Keratinocyte (primary cell): ENCODE data around the gene FSTL5. TPM values are rescaled to one million over a fixed set of nuclear protein-coding genes. Genes with fewer than 3 reads are reported as not detected.

Source experiments
- DNase-seq: peaks from one replicate; pipeline ENCODE4 v3.0.0-alpha.2; 2011; ENCODE audit warnings: low read depth, missing footprints, low spot score
- FAIRE-seq: peaks from 2 replicates; lab custom pipeline; 2011; peaks lifted over from hg19 to GRCh38; lab: Jason Lieb, UNC
- H2AFZ ChIP-seq: 2 replicates; pipeline ENCODE4 v1.6.0; 2012; ENCODE audit warnings: low read length, control low read depth, inconsistent platforms; ENCODE audit not compliant: control insufficient read depth
- H3K27ac ChIP-seq: 2 replicates; pipeline ENCODE4 v1.5.1; 2011; ENCODE audit warnings: low read length; ENCODE audit not compliant: control insufficient read depth, insufficient read depth
- H3K27me3 ChIP-seq: 3 replicates; pipeline ENCODE4 v1.6.0; 2011; ENCODE audit warnings: low read length; ENCODE audit not compliant: control insufficient read depth, insufficient read depth; ENCODE audit errors: extremely low read depth
- H3K36me3 ChIP-seq, 2 experiments: 2 replicates in 1 of 2; 3 replicates in 1 of 2; pipeline ENCODE4 v1.5.1; 2011; ENCODE audit warnings: low read length in 2 of 2, mild to moderate bottlenecking in 1 of 2; ENCODE audit not compliant: control insufficient read depth in 2 of 2, insufficient read depth in 2 of 2; ENCODE audit errors: extremely low read depth in 1 of 2
- H3K4me1 ChIP-seq: 3 replicates; pipeline ENCODE4 v1.5.1; 2011; ENCODE audit warnings: low read length; ENCODE audit not compliant: control insufficient read depth, insufficient read depth; ENCODE audit errors: extremely low read depth
- H3K4me2 ChIP-seq: 3 replicates; pipeline ENCODE4 v1.6.0; 2011; ENCODE audit warnings: low read depth, low read length; ENCODE audit not compliant: control insufficient read depth, insufficient read depth; ENCODE audit errors: extremely low read depth
- H3K4me3 ChIP-seq, 3 experiments: fragments of 200-600 bp in 1 of 3; sonication (generic) in 1 of 3; 2 replicates in 2 of 3; 3 replicates in 1 of 3; pipeline ENCODE4 v1.5.1; 2011 to 2016; ENCODE audit warnings: low read length in 3 of 3, mild to moderate bottlenecking in 3 of 3, control low read depth in 2 of 3, inconsistent platforms in 1 of 3, low read depth in 1 of 3, mixed read lengths in 1 of 3, mixed run types in 1 of 3, moderate library complexity in 1 of 3; ENCODE audit not compliant: control insufficient read depth in 2 of 3, insufficient read depth in 2 of 3; ENCODE audit errors: extremely low read depth in 1 of 3
- H3K79me2 ChIP-seq: 2 replicates; pipeline ENCODE4 v1.6.0; 2012; ENCODE audit warnings: low read length; ENCODE audit not compliant: control insufficient read depth, insufficient read depth
- H3K9ac ChIP-seq: 3 replicates; pipeline ENCODE4 v1.6.0; 2011; ENCODE audit warnings: low read length; ENCODE audit not compliant: control insufficient read depth, insufficient read depth; ENCODE audit errors: extremely low read depth
- H3K9me1 ChIP-seq: 3 replicates; pipeline ENCODE4 v1.6.0; 2011; ENCODE audit warnings: low read length; ENCODE audit not compliant: control insufficient read depth, insufficient read depth; ENCODE audit errors: extremely low read depth
- H3K9me3 ChIP-seq: 2 replicates; pipeline ENCODE4 v1.5.1; 2012; ENCODE audit warnings: low read depth, low read length; ENCODE audit not compliant: control insufficient read depth
- H4K20me1 ChIP-seq: 3 replicates; pipeline ENCODE4 v1.6.0; 2011; ENCODE audit warnings: low read length; ENCODE audit not compliant: control insufficient read depth, insufficient read depth; ENCODE audit errors: extremely low read depth
- EZH2 ChIP-seq: IDR thresholded peaks from one replicate; pipeline ENCODE4 v1.6.1; 2012; ENCODE audit warnings: inconsistent platforms, mild to moderate bottlenecking, low read length, moderate library complexity
- dilution Hi-C: fragments of 300-500 bp; cut with MboI; formaldehyde crosslinking; loops from one replicate; pipeline ENCODE4 v1.7.0; 2020; ENCODE audit warnings: low sequenced_read_pairs; ENCODE audit not compliant: extremely low pct_ligation_motif_present
- polyA plus RNA-seq, 5 experiments: library from polyadenylated mRNA; depleted of rRNA in 3 of 5; stranded (reverse) in 3 of 5; stranded (forward) in 1 of 5; unstranded in 1 of 5; fragments of >200 nt; gene quantifications; 1 replicate in 1 of 5; 2 replicates in 3 of 5; 3 replicates in 1 of 5; pipeline versions ENCODE4 v1.2.1 to v1.2.3, GENCODE V29; 2011 to 2012; ENCODE audit warnings: missing spikeins in 2 of 5, low read depth in 1 of 5, low replicate concordance in 1 of 5
- TF ChIP-seq, protein P1 (sequence below), 3 experiments: IDR thresholded peaks in 1 of 3; conservative IDR thresholded peaks in 1 of 3; optimal IDR thresholded peaks in 1 of 3; 2 replicates in 2 of 3; 3 replicates in 1 of 3; pipeline versions ENCODE3 to v1.5.1; 2011; ENCODE audit warnings: low read length in 3 of 3, mild to moderate bottlenecking in 3 of 3, moderate library complexity in 2 of 3, control low read depth in 1 of 3, inconsistent platforms in 1 of 3; ENCODE audit not compliant: insufficient read depth in 2 of 3; ENCODE audit errors: extremely low read depth in 1 of 3

The FSTL5 gene
- polyA plus RNA-seq, 1 donor (not counting 4 experiments of a cell fraction or from before 2014, with no cell fraction given), result not detected

DNA sequence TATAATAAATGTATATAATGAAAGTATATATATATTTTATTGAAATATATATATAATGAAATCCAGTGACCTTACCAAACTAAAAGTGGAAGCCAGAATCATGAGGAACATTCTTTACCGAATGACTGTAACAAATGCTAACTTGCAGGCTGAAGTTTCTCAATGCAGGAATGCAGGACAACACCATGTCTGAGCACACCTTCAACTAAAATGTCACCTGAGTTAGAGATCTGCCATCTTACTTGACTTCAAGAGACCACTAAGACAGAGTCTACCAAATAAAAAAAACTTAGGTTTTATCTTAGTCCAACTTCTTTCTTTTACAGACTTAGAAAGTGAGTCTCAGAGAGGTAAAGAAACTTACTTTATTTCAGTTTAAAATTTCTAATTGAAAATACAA is 176.2 kb downstream of the FSTL5 start:
- Histone ChIP-seq H3K4me3 (no peak overlapping the region), H3K36me3 (no peaks in the 10 kb centered on the region), H3K27me3 (no peaks in the 10 kb centered on the region), H2AFZ (no peak overlapping the region), H3K9me1 (no peaks in the 10 kb centered on the region), H3K79me2 (no peaks in the 10 kb centered on the region), H4K20me1 (no peaks in the 10 kb centered on the region), H3K27ac (no peak overlapping the region), H3K9me3 (no peaks in the 10 kb centered on the region), H3K9ac (no peak overlapping the region), H3K4me1 (no peaks in the 10 kb centered on the region), H3K4me2 (no peak overlapping the region)
- dilution Hi-C loops, result no loop called here
- no peak for FAIRE-seq
- TF ChIP-seq, protein P1, sequence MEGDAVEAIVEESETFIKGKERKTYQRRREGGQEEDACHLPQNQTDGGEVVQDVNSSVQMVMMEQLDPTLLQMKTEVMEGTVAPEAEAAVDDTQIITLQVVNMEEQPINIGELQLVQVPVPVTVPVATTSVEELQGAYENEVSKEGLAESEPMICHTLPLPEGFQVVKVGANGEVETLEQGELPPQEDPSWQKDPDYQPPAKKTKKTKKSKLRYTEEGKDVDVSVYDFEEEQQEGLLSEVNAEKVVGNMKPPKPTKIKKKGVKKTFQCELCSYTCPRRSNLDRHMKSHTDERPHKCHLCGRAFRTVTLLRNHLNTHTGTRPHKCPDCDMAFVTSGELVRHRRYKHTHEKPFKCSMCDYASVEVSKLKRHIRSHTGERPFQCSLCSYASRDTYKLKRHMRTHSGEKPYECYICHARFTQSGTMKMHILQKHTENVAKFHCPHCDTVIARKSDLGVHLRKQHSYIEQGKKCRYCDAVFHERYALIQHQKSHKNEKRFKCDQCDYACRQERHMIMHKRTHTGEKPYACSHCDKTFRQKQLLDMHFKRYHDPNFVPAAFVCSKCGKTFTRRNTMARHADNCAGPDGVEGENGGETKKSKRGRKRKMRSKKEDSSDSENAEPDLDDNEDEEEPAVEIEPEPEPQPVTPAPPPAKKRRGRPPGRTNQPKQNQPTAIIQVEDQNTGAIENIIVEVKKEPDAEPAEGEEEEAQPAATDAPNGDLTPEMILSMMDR (optimal IDR thresholded peaks at IDR 0.05 in 1 of 3, IDR thresholded peaks at IDR 0.05 in 1 of 3, conservative IDR thresholded peaks at IDR 0.05 in 1 of 3; ENCODE audit: extremely low read depth in 1 of 3, insufficient read depth in 2 of 3, low read length in 3 of 3), result no peak
- TF ChIP-seq EZH2, result no peak
- no peak for DNase-seq

DNA sequence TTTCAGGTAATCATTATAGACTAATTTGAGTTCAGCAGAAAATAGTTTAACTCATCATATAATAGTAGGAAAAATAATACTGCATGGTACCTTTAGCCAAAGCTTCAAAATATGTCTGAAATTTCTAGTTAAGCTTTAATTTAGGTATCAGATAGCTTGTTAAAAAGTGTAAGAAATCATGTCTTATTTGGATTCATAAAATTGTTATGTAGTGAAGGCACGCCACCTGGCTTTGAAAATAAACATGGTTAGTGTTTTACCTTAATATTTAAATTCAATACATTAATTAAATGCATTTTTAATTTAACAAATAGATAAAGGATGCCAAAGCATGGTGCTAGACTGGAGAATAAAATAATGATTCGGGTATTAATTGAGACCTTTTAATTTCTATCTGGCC is 211.4 kb downstream of the FSTL5 start:
- Histone ChIP-seq H3K4me3 (no peak overlapping the region), H3K27me3 (no peaks in the 10 kb centered on the region), H4K20me1 (no peaks in the 10 kb centered on the region), H3K9ac (no peak overlapping the region), H3K4me2 (no peak overlapping the region), H3K9me1 (no peaks in the 10 kb centered on the region), H3K79me2 (no peaks in the 10 kb centered on the region), H2AFZ (no peak overlapping the region), H3K9me3 (no peaks in the 10 kb centered on the region), H3K4me1 (no peaks in the 10 kb centered on the region), H3K27ac (no peak overlapping the region), H3K36me3 (no peaks in the 10 kb centered on the region)
- DNase-seq (no peak), FAIRE-seq (no peak)
- TF ChIP-seq, protein P1 (optimal IDR thresholded peaks at IDR 0.05 in 1 of 3, IDR thresholded peaks at IDR 0.05 in 1 of 3, conservative IDR thresholded peaks at IDR 0.05 in 1 of 3; ENCODE audit: extremely low read depth in 1 of 3, insufficient read depth in 2 of 3, low read length in 3 of 3), result no peak
- TF ChIP-seq EZH2, result no peak
- dilution Hi-C loops, result no loop called here
